Suprapubic skin (tissue), 3 donors: Measurements from ENCODE around the gene RANBP3L.

Experiments used
- CTCF ChIP-seq, 2 donors: fragments of 200-600 bp in 1 of 2; fragments of 450-650 bp in 1 of 2; sonication (generic) in 1 of 2; IDR thresholded peaks; one replicate each; pipeline ENCODE4 v1.5.1; 2016 to 2019; ENCODE audit warnings: antibody characterized with exemption in 2 of 2, mild to moderate bottlenecking in 1 of 2, moderate library complexity in 1 of 2
- POLR2A ChIP-seq, 2 donors: fragments of 450-650 bp; IDR thresholded peaks; one replicate each; pipeline ENCODE4 v1.6.1; 2017; ENCODE audit warnings: antibody characterized with exemption in 2 of 2, mild to moderate bottlenecking in 2 of 2, moderate library complexity in 2 of 2

- TF ChIP-seq POLR2A (IDR thresholded peaks at IDR 0.05) = no peak
- TF ChIP-seq CTCF (IDR thresholded peaks at IDR 0.05) = no peak
Observed at GRCh38 chr5:36199620-36200019, 102.1 kb downstream of the RANBP3L start.
